Urinary bladder (tissue), 4 donors: ENCODE results near the gene ANKRD13B. TPM values are rescaled to one million over a fixed set of nuclear protein-coding genes. Genes with fewer than 3 reads are reported as not detected.

Experiments
- DNase-seq: peaks from one replicate; pipeline ENCODE4 v3.0.0-alpha.2; 2015; ENCODE audit errors: extremely low spot score
- H3K27ac ChIP-seq: one replicate; pipeline ENCODE4 v1.5.1; 2013; ENCODE audit warnings: low read depth, mild to moderate bottlenecking, moderate library complexity
- H3K36me3 ChIP-seq: one replicate; pipeline ENCODE4 v1.6.1; 2013; ENCODE audit warnings: mild to moderate bottlenecking, moderate library complexity; ENCODE audit not compliant: insufficient read depth
- H3K4me1 ChIP-seq: one replicate; pipeline ENCODE4 v1.6.1; 2013; ENCODE audit warnings: mild to moderate bottlenecking, moderate library complexity; ENCODE audit not compliant: insufficient read depth
- H3K4me3 ChIP-seq: one replicate; pipeline ENCODE4 v1.5.1; 2013; ENCODE audit warnings: low read depth, low read length
- WGBS: extraction: QIAGEN DNeasy Blood & Tissue Kit; methylation state at CpG from one replicate; pipeline ENCODE4 v1.1.7; 2013; 5-methylcytosine and 5-hydroxymethylcytosine counted together
- polyA plus RNA-seq: library from polyadenylated mRNA; stranded (reverse); fragments of 200-250 nt; gene quantifications from one replicate; pipeline ENCODE4 v1.2.3, GENCODE V29; 2013
- total RNA-seq: library from RNA; depleted of rRNA; stranded (reverse); fragments of >200 nt; gene quantifications from one replicate; pipeline ENCODE4 v1.2.3, GENCODE V29; 2014
- donor health status: healthy with polysubstance abuse.
- donor health status: healthy.

Gene ANKRD13B
- total and polyA plus RNA-seq, 2 donors = 7.7 to 13.6 TPM

GRCh38 chr17:29610395-29610794 lies 17.5 kb downstream of the ANKRD13B start:
- H3K27ac ChIP-seq = no peak overlapping the region
- H3K4me3 ChIP-seq = no peak overlapping the region
- peaks cover 1% of the 10 kb centered on the region for H3K4me1 ChIP-seq
- DNase-seq = no peak
- 83% methylated on average over 3 of the region's 3 CpGs for WGBS
- no peaks in the 10 kb centered on the region for H3K36me3 ChIP-seq

- WGBS = 97% methylated on average over 11 of the region's 11 CpGs
- Histone ChIP-seq H3K4me3 (no peak overlapping the region), H3K4me1 (peaks cover 1% of the 10 kb centered on the region), H3K36me3 (no peaks in the 10 kb centered on the region), H3K27ac (no peak overlapping the region)
- no peak for DNase-seq
These were observed 18.6 kb downstream of the ANKRD13B start for GRCh38 chr17:29611351-29612093.

GRCh38 chr17:29612094-29612403 lies 19.1 kb downstream of the ANKRD13B start:
- no peak overlapping the region for H3K4me3 ChIP-seq
- WGBS = 93% methylated on average over 12 of the region's 12 CpGs
- H3K36me3 ChIP-seq = no peaks in the 10 kb centered on the region
- DNase-seq = no peak
- H3K4me1 ChIP-seq = peaks cover 1% of the 10 kb centered on the region
- no peak overlapping the region for H3K27ac ChIP-seq

GRCh38 chr17:29612404-29613280 lies 19.7 kb downstream of the ANKRD13B start:
- Histone ChIP-seq H3K36me3 (no peaks in the 10 kb centered on the region), H3K4me1 (peaks cover 1% of the 10 kb centered on the region), H3K27ac (no peak overlapping the region), H3K4me3 (no peak overlapping the region)
- WGBS = 44% methylated on average over 85 of the region's 85 CpGs
- no peak for DNase-seq

GRCh38 chr17:29613352-29613837 lies 20.5 kb downstream of the ANKRD13B start:
- H3K27ac ChIP-seq = no peak overlapping the region
- no peak overlapping the region for H3K4me3 ChIP-seq
- 2% methylated on average over 50 of the region's 50 CpGs for WGBS

GRCh38 chr17:29613856-29614255 lies 20.9 kb downstream of the ANKRD13B start:
- Histone ChIP-seq H3K27ac (no peak overlapping the region), H3K36me3 (no peaks in the 10 kb centered on the region), H3K4me3 (no peak overlapping the region), H3K4me1 (peaks cover 1% of the 10 kb centered on the region)
- 26% methylated on average over 13 of the region's 13 CpGs for WGBS
- DNase-seq = no peak

More at GRCh38 chr17:29613352-29613837, 20.5 kb downstream of the ANKRD13B start:
- Histone ChIP-seq H3K4me1 (peaks cover 1% of the 10 kb centered on the region), H3K36me3 (no peaks in the 10 kb centered on the region)
- peak; percentile 59 for DNase-seq

- no peak for DNase-seq
- Histone ChIP-seq H3K4me1 (peaks cover 1% of the 10 kb centered on the region), H3K4me3 (no peak overlapping the region), H3K36me3 (no peaks in the 10 kb centered on the region), H3K27ac (no peak overlapping the region)
- WGBS = 66% methylated on average over 16 of the region's 16 CpGs
These were observed 21.6 kb downstream of the ANKRD13B start for GRCh38 chr17:29614349-29615047.

- Histone ChIP-seq H3K27ac (no peak overlapping the region), H3K36me3 (no peaks in the 10 kb centered on the region), H3K4me3 (peak overlapping the region; percentile 6), H3K4me1 (peaks cover 1% of the 10 kb centered on the region)
- 22% methylated on average over 15 of the region's 15 CpGs for WGBS
- DNase-seq = no peak
These were observed 22.1 kb downstream of the ANKRD13B start for GRCh38 chr17:29615048-29615385.

- no peak overlapping the region for H3K27ac ChIP-seq
- WGBS = 7% methylated on average over 74 of the region's 74 CpGs
- peaks cover 1% of the 10 kb centered on the region for H3K4me1 ChIP-seq
These were observed 22.8 kb downstream of the ANKRD13B start for GRCh38 chr17:29615492-29616299.

GRCh38 chr17:29616300-29617048 lies 23.5 kb downstream of the ANKRD13B start:
- Histone ChIP-seq H3K4me1 (peaks cover 1% of the 10 kb centered on the region), H3K27ac (no peak overlapping the region), H3K36me3 (no peaks in the 10 kb centered on the region), H3K4me3 (no peak overlapping the region)
- DNase-seq = no peak
- WGBS = 36% methylated on average over 32 of the region's 32 CpGs

More at GRCh38 chr17:29615492-29616299, 22.8 kb downstream of the ANKRD13B start:
- Histone ChIP-seq H3K36me3 (no peaks in the 10 kb centered on the region), H3K4me3 (peak overlapping the region; percentile 18)
- peak; percentile 64 for DNase-seq

- H3K36me3 ChIP-seq = no peaks in the 10 kb centered on the region
- peaks cover 1% of the 10 kb centered on the region for H3K4me1 ChIP-seq
- WGBS = 8% methylated on average over 16 of the region's 16 CpGs
- H3K27ac ChIP-seq = no peak overlapping the region
- H3K4me3 ChIP-seq = peak overlapping the region; percentile 27
- DNase-seq = no peak
These were observed 24.2 kb downstream of the ANKRD13B start for GRCh38 chr17:29617125-29617480.

- H3K36me3 ChIP-seq = no peaks in the 10 kb centered on the region
- peak overlapping the region; percentile 27 for H3K4me3 ChIP-seq
- H3K27ac ChIP-seq = no peak overlapping the region
- no peak for DNase-seq
- 12% methylated on average over 68 of the region's 68 CpGs for WGBS
- H3K4me1 ChIP-seq = peaks cover 1% of the 10 kb centered on the region
These were observed 24.7 kb downstream of the ANKRD13B start for GRCh38 chr17:29617481-29618271.
